ENCODE measurements around the gene STARD9. TPM values are rescaled to one million over a fixed set of nuclear protein-coding genes. Genes with fewer than 3 reads are reported as not detected.

Gene STARD9
- total and polyA plus RNA-seq, 9 of the 15 experiments (the other 6 are each of a cell fraction or from before 2014, with no cell fraction given) = 0.45 to 6.0 (median 3.6) TPM

GRCh38 chr15:42575188-42576039 lies at the start of gene STARD9 (continued):
- TF ChIP-seq ZFP1 (CRISPR knock-in tag; IDR thresholded peaks at IDR 0.05) = no peak
- TF ChIP-seq GATAD2B (IDR thresholded peaks at IDR 0.05; ENCODE audit: borderline replicate concordance) = peak; percentile 21; the same call in 1 of the 2 replicates
- TF ChIP-seq JUN (IDR thresholded peaks at IDR 0.05; ENCODE audit: borderline replicate concordance, low read depth, low read length) = no peak
- peak; percentile 82; the same call in 1 of the 2 replicates for TF ChIP-seq JUN (CRISPR knock-in tag; IDR thresholded peaks at IDR 0.05; ENCODE audit: borderline replicate concordance)
- no peak for TF ChIP-seq ZNF217 (CRISPR knock-in tag; IDR thresholded peaks at IDR 0.05)
- TF ChIP-seq BHLHE40 (IDR thresholded peaks at IDR 0.05; ENCODE audit: low read length) = peak; percentile 80
- TF ChIP-seq ZNF449 (CRISPR knock-in tag; IDR thresholded peaks at IDR 0.05) = no peak
- TF ChIP-seq ZNF253 (CRISPR knock-in tag; conservative IDR thresholded peaks at IDR 0.05) = no peak
- no peak for TF ChIP-seq MLLT1 (IDR thresholded peaks at IDR 0.05)
- TF ChIP-seq POLR2B (IDR thresholded peaks at IDR 0.05; ENCODE audit: low read depth, partially characterized antibody) = peak; percentile 35
- peak; percentile 78; the same call in 1 of the 2 replicates for TF ChIP-seq E2F4 (CRISPR knock-in tag; IDR thresholded peaks at IDR 0.05; ENCODE audit: low read depth)
- TF ChIP-seq CBX3 (IDR thresholded peaks at IDR 0.05; ENCODE audit: borderline replicate concordance in 1 of 2, low read length in 2 of 2) = peak in 1 of 2 experiments; percentile 69; a peak in 1 of 3 replicates
- peak; percentile 100 for TF ChIP-seq MAX (CRISPR knock-in tag; IDR thresholded peaks at IDR 0.05)
- TF ChIP-seq FOXJ2 (tag; IDR thresholded peaks at IDR 0.05) = 0 out of 2 replicates have a peak, but pooled peaks have one; percentile 33
- TF ChIP-seq CTBP1 (IDR thresholded peaks at IDR 0.05; ENCODE audit: borderline replicate concordance) = peak; percentile 95
- TF ChIP-seq MED1 (CRISPR knock-in tag; IDR thresholded peaks at IDR 0.05; ENCODE audit: borderline replicate concordance) = no peak
- no peak for TF ChIP-seq ARID1B (IDR thresholded peaks at IDR 0.05)
- TF ChIP-seq EP400 (IDR thresholded peaks at IDR 0.05) = peak; percentile 73; the same call in 1 of the 2 replicates
- no peak for TF ChIP-seq CBX2 (IDR thresholded peaks at IDR 0.05; ENCODE audit: insufficient read depth, low read length, poor library complexity, severe bottlenecking)
- TF ChIP-seq CHD2 (IDR thresholded peaks at IDR 0.05; ENCODE audit: low read depth, low read length) = no peak
- peak; percentile 20; the same call in 1 of the 2 replicates for TF ChIP-seq BCOR (IDR thresholded peaks at IDR 0.05)
- no peak for TF ChIP-seq CGGBP1 (CRISPR knock-in tag; IDR thresholded peaks at IDR 0.05)
- TF ChIP-seq NFRKB (IDR thresholded peaks at IDR 0.05; ENCODE audit: low read depth) = no peak
- TF ChIP-seq ZNF444 (CRISPR knock-in tag; IDR thresholded peaks at IDR 0.05) = no peak
- no peak for TF ChIP-seq MCM3 (IDR thresholded peaks at IDR 0.05)
- peak; percentile 68 for TF ChIP-seq NFIX (CRISPR knock-in tag; IDR thresholded peaks at IDR 0.05; ENCODE audit: low read depth)
